Left forelimb (tissue), 1 donor: ENCODE measurements around the gene LINC01488.

Experiments
- DNase-seq: peaks from one replicate; pipeline ENCODE4 v3.0.0-alpha.2; 2018; ENCODE audit warnings: low spot score

LINC01488 gene

GRCh38 chr11:69493931-69494821, 12.7 kb downstream of the LINC01488 start:
- no peak for DNase-seq

DNA sequence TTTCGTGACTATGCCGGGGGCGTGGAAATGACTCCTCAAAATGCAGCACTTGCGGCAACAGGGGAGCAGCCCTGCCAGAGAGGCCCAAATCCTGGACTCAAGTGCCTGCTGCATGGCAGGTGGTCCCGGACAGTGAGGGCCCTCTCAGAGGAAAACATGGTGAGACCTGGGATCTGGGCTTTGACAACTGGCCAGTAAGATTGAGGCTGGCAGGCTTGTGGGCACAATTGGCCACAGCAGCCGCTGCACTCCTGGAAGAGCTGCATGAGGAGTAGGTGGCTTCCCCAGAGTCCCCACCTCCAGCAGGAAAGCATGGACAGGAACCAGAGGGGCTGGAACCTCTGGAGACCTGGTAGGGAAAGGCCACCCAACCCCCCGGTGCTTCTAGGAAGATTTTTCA, 13.4 kb downstream of the LINC01488 start:
- DNase-seq = no peak

DNA sequence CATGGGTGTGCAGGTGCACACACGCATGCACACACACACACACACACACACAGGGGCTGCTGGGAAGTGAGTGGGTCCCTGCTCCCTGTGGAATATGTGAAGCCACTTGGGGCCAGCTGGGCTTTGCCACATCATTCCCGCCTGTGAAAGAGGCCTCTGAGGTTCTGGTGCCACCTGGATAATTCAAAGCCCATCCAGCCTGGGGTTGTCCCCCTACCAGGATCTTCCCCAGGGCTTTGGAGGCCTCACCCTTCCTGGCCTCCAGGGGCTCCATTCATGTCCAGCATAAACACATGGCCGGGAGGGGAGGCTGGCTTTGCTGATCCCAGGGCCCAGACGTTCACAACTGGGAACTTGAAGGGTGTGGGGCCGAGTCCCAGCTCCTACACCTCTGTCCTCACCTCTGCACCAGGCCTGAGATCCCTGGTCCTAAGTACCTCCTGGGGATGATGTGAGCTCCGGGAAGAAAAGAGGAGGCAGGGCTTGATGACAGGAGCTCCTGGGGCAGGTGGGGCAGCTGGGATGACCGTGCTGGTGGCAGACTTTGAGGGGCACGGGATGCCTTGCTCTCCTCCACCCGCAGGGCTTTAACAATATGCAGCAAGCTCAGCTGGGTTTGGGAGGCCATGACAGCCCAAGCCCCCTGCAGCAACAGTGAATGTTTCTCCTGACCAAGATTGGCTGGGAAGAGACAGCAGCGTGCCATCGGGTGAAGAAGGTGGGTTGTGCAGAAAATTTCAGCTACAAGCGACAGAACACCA, 14.2 kb downstream of the LINC01488 start:
- no peak for DNase-seq

GRCh38 chr11:69496202-69496557, 14.7 kb downstream of the LINC01488 start:
- DNase-seq = no peak

DNA sequence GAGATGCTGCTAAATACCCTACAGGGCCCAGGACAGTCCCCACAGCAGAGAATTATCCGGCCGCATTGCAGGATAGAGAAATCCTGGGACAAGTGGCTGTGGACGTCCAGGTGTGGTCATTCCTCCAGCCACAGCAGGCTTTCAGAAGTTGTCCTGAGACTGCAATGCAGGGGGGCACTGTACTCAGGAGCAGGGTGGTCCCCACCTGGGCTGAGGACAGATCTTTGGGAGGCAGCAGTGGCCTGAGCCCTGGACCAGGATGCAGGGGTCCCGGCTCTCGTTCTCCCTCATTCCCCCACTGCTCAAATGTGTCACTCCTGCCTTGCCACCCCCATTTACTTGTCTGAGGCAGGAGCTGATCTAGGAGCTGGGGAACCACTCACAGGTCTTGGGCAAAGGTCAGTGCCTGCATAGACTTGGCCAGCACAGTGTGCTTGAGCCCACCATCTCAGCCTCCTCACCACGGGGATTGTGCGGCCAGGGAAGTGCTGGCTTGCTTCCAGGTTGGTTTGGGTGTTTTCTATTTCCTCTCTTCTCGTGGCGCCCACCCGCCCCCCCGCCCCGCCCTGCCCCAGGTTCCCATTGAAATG, 15.3 kb downstream of the LINC01488 start:
- no peak for DNase-seq

DNA sequence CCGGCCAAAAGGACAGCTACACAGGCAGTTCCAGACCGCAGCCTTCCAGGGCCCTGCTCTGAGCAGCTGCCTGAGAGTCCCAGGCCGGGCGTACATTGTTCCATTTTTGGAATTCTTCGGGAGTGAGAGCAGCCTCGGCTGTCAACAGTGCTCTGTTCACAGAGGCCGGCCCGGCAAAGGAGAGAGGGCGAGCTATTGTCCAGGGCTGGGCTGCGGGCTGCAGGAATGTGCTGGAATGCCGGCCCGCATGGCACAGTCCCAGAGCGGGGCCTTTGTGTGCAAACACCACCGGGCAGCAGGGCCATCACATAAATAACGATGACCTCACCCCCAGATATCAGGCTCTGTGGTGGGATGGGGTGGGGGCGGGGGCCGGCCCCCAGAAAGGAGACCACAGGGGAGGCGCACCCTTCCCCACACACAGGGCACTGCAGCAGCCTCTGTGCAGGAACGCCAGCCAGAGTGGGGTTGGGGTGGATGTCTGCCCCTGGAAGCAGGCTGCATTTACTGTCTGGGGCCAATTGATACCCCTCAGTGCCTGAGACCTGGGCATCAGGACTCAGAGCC, 15.8 kb downstream of the LINC01488 start:
- DNase-seq = peak; percentile 90

- no peak for DNase-seq
Observed at GRCh38 chr11:69498614-69499175, 17.2 kb downstream of the LINC01488 start.

- DNase-seq = no peak
Observed at GRCh38 chr11:69499186-69499917, 17.9 kb downstream of the LINC01488 start.

- no peak for DNase-seq
Observed at GRCh38 chr11:69499918-69500284, 18.4 kb downstream of the LINC01488 start.

- DNase-seq = no peak
Observed at GRCh38 chr11:69500285-69501120, 19.0 kb downstream of the LINC01488 start.

- DNase-seq = no peak
Observed at GRCh38 chr11:69501121-69501489, 19.6 kb downstream of the LINC01488 start.

- no peak for DNase-seq
Observed at GRCh38 chr11:69501891-69502860, 20.7 kb downstream of the LINC01488 start.

- no peak for DNase-seq
Observed at GRCh38 chr11:69504127-69504526, 22.7 kb downstream of the LINC01488 start.

GRCh38 chr11:69504576-69505335, 23.3 kb downstream of the LINC01488 start:
- DNase-seq = no peak

DNA sequence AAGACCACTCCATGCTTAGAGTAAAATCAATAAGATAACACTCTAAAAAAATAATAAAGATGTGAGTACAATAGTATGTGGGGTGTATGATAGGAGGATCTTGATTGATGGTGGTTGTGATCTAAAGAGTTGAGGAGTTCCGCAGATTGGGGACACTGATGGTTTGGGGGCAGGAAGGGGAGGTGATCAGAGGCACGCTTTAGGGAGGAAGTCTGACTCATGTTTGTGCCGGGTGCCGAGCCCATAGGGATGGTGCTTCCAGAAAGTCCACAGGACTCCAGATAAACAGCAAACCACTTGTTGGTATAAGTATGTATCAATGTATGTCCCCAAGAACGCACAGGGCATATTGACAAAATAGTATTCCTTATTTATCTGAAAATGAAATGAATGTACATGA, 27.5 kb downstream of the LINC01488 start:
- DNase-seq = no peak

DNA sequence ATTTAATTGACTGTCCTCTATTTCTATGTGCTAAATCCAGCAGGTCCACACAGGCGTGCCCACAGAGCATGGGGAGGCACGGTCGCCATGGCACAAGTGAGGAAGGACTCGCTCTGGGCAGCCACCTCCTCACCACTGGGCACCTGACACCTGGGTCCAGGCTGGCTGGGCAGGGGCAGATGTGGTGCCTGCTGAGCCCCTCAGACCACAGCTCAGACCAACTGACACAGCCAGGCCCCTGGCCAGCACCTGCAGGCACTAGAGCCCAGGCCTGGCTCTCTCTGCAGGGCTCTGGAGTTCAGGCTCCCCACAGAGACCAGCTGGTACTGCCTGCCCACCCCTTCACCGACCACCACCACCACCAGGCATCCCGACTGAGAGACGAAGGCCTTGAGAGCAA, 27.9 kb downstream of the LINC01488 start:
- no peak for DNase-seq

- DNase-seq = no peak
Observed at GRCh38 chr11:69509846-69510390, 28.5 kb downstream of the LINC01488 start.
